ENCODE data around the gene CAPRIN1. TPM values are rescaled to one million over a fixed set of nuclear protein-coding genes. Genes with fewer than 3 reads are reported as not detected.

The CAPRIN1 gene
- total RNA-seq, 1 experiment from 2014 or later: 301 TPM

DNA sequence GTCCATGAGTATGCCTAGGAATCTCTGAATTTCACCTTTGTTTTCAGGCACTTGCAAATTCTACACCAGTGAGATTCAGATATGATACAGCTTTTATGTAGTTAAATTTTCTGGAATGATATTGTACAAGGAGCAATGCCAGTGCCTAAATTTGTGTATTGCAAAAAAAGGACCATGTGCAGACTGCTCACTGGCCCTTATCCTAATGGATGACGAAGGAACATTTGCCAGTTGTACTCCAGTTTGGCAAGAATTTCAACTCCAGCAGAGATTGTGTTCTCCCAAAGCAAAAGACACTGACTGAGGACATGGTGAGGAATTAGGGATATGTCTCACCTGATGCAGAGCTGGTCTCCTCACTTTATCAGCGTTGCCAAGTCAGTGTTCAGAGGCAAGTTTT, 62.5 kb downstream of the CAPRIN1 start:
- Histone ChIP-seq H3K79me1 (ENCODE audit: insufficient read depth, low read depth, low read length, poor library complexity, severe bottlenecking) (no peaks in the 10 kb centered on the region), H3K79me2 (ENCODE audit: insufficient read depth, low read length) (no peaks in the 10 kb centered on the region), H3K4me2 (ENCODE audit: insufficient read depth, insufficient read length, low read length) (no peak overlapping the region), H3K27ac (ENCODE audit: insufficient read length, low read depth, low read length) (no peak overlapping the region), H2AK5ac (ENCODE audit: insufficient read length, low read length) (no peak overlapping the region), H2BK120ac (ENCODE audit: low read depth, low read length, poor library complexity, severe bottlenecking) (no peak overlapping the region), H4K8ac (replicated peaks; ENCODE audit: insufficient read length, low read depth, low read length) (no peak overlapping the region), H2BK12ac (ENCODE audit: insufficient read length, low read depth, low read length) (no peak overlapping the region), H2BK15ac (ENCODE audit: low read depth, low read length) (no peak overlapping the region), H4K20me1 (ENCODE audit: control insufficient read depth, insufficient read depth, insufficient read length) (no peaks in the 10 kb centered on the region), H3K4me1 (ENCODE audit: insufficient read depth, low read length) (no peaks in the 10 kb centered on the region), H3K18ac (ENCODE audit: insufficient read length, low read depth, low read length) (no peak overlapping the region), H3K27me3 (ENCODE audit: insufficient read depth, low read length) (no peaks in the 10 kb centered on the region), H3K23ac (ENCODE audit: insufficient read length, low read depth, low read length) (no peak overlapping the region), H3T11ph (ENCODE audit: low read length) (no peak overlapping the region), H2AFZ (ENCODE audit: low read length) (no peak overlapping the region), H3K9me3 (ENCODE audit: control insufficient read depth, low read depth, low read length) (no peaks in the 10 kb centered on the region), H3K4ac (ENCODE audit: low read depth, low read length) (no peak overlapping the region), H2BK20ac (ENCODE audit: low read depth, low read length, poor library complexity, severe bottlenecking) (no peak overlapping the region), H4K91ac (ENCODE audit: insufficient read length, low read depth, low read length) (no peak overlapping the region), H2BK5ac (ENCODE audit: insufficient read length, low read length) (no peak overlapping the region), H3K9ac (ENCODE audit: extremely low read depth, insufficient read length, low read length) (no peak overlapping the region), H3K23me2 (ENCODE audit: insufficient read length, low read depth, low read length, poor library complexity, severe bottlenecking) (no peaks in the 10 kb centered on the region), H3K14ac (ENCODE audit: insufficient read depth, low read length) (no peak overlapping the region), H4K5ac (ENCODE audit: insufficient read length, low read depth, low read length) (no peak overlapping the region), H3K56ac (ENCODE audit: insufficient read length, low read depth, low read length) (no peak overlapping the region)
- Mint-ChIP-seq H3K36me3 (ENCODE audit: insufficient read depth in 1 of 3, low read depth in 3 of 3) (peaks cover 48 to 94% (median 81%) of the 10 kb centered on the region in 3 experiments), H3K27ac (no peak overlapping the region), H3K4me3 (no peak overlapping the region), H3K9me3 (no peaks in the 10 kb centered on the region), H3K27me3 (ENCODE audit: low read depth) (peaks cover 2% of the 10 kb centered on the region; the same call in 1 of the 2 replicates), H3K4me1 (no peaks in the 10 kb centered on the region)
- no CpG with 5 or more reads among the region's 2 CpGs for WGBS (ENCODE audit: extremely low coverage, insufficient read length, low lambda C conversion rate)
- DNase-seq: no peak
- TF ChIP-seq, protein P1, sequence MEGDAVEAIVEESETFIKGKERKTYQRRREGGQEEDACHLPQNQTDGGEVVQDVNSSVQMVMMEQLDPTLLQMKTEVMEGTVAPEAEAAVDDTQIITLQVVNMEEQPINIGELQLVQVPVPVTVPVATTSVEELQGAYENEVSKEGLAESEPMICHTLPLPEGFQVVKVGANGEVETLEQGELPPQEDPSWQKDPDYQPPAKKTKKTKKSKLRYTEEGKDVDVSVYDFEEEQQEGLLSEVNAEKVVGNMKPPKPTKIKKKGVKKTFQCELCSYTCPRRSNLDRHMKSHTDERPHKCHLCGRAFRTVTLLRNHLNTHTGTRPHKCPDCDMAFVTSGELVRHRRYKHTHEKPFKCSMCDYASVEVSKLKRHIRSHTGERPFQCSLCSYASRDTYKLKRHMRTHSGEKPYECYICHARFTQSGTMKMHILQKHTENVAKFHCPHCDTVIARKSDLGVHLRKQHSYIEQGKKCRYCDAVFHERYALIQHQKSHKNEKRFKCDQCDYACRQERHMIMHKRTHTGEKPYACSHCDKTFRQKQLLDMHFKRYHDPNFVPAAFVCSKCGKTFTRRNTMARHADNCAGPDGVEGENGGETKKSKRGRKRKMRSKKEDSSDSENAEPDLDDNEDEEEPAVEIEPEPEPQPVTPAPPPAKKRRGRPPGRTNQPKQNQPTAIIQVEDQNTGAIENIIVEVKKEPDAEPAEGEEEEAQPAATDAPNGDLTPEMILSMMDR (conservative IDR thresholded peaks at IDR 0.05): no peak
